HG03066 (cell line): Measurements from ENCODE around the gene DOK7.

ENCODE experiments used
- ATAC-seq: cut with Tn5 transposase; IDR thresholded peaks from one replicate; pipeline ENCODE4 v1.9.1; 2021; ENCODE audit warnings: low read depth; ENCODE audit not compliant: unreplicated experiment

Gene DOK7

DNA sequence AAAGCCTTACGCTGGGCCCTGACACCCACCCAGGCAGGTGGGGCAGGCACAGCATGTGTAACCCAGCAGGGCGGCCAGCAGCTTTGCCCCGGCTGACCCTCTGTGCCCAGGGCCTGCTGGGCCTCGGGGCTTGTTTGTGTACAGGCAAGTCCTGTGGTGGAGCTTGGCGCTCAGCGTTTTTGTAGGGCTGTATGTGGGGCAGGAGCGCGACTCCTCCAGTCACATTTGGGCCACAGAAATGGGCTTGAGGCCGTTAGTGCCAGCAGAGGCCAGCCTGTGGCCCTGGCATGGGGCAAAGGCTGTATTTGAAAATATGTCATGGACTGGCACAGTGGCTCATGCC, 36.0 kb upstream of the DOK7 start:
- ATAC-seq = no peak

DNA sequence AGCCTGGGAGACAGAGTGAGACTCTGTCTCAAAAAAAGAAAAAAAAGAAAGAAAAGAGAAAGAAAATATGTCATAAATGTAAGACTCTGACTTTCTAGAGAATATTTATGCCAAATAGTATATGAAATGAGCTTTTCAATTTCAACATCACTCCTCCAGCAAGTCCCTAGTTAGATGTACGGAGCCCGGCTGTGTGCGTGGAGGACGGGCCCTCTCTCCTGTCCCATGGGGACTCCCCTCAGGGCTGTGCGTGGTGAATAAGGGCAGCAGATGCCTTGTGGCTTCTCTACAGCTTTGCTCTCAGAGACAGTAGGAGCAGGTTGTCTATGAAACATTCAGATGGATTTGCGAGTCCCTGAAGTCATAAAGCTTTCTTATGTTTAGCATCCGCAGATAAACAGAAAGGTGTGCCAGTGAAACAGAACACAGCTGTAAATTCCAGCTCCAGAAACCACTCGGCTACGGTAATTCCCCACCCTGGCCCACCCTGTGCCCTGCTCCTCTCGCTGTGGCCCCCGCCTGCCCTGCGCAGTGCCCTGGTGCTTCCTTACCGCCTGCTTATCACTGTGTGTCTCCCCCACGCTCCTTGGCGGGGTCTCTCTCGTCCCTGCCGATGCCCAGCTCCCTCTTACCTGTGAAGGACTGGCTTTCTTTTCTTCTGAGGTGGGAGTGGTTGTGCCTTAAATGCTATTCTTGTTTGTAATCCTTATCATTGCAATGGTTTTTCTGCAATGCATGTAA, 35.2 kb upstream of the DOK7 start:
- no peak for ATAC-seq

- no peak for ATAC-seq
These were observed 33.5 kb upstream of the DOK7 start for GRCh38 chr4:3429651-3430050.

GRCh38 chr4:3430524-3430923, 32.6 kb upstream of the DOK7 start:
- ATAC-seq = no peak

GRCh38 chr4:3431446-3431993, 31.6 kb upstream of the DOK7 start:
- no peak for ATAC-seq

- ATAC-seq = no peak
These were observed 30.7 kb upstream of the DOK7 start for GRCh38 chr4:3432381-3432790.

DNA sequence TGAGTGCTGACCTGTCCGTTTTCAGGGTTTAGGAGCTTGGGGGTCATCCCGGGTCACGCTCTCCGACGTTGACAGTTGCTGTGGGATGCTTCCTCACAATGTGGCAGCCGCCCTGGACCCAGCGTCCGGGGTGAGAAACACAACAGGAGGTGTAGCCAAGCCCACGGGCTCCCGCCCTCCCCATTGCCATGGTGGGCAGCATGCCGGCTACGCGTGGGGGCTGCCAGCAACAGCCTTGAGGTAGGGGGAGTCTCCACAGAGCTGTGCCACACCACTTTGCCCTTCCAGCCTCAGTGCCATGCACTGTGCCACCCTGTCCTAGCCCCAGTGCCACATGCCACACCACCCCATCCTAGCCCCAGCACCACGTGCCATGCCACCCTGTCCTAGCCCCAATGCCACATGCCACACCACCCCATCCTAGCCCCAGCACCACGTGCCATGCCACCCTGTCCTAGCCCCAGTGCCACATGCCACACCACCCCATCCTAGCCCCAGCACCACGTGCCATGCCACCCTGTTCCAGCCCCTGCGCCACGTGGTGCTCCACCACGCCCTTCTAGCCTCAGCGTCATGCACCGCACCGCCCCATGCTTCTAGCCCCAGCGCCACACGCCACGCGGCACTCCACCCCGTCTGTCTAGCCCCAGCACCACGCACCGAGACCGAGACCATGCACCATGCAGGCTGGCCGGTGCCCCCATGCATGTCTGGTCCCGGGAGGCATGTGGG, 29.8 kb upstream of the DOK7 start:
- ATAC-seq = no peak

DNA sequence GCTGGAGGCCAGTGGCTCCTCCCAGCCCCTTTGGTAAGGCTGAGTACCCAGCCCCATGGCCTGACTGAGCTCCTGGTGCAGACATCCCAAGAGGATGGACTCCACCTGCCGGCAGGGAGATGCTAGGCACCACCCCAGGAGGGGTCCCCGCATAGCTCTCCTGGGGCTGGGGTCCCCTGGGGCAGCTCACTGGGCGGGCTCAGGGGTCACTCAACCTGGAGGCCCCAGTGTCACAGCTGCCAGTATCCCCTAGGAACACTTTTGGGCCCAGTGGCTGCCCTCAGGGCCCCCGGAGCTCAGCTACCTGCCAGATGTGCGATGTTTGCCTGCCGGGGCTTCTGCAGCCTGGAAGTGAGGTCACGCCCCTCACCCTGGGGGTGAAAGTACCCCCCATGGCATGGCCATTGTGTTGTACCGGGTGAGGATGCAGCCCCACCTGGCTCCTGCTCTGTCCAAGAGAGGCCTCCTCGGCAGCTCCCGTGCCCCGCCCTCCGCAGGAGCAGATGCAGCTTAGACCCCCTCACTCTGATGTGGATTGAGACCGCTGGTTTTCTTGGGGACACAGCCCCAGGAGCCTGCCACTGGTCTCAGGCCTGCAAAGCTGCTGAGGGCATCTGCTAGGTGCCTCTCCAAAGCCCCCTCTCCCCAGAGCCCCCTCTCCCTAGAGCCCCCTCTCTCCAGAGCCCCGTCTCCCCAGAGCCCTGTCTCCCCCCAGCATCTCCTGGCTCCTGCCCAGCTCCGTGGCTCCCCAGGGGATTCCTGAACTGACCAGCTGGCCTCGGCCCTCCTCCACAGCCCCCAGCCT, 28.0 kb upstream of the DOK7 start:
- ATAC-seq = no peak

- no peak for ATAC-seq
These were observed 27.5 kb upstream of the DOK7 start for GRCh38 chr4:3435686-3435956.

DNA sequence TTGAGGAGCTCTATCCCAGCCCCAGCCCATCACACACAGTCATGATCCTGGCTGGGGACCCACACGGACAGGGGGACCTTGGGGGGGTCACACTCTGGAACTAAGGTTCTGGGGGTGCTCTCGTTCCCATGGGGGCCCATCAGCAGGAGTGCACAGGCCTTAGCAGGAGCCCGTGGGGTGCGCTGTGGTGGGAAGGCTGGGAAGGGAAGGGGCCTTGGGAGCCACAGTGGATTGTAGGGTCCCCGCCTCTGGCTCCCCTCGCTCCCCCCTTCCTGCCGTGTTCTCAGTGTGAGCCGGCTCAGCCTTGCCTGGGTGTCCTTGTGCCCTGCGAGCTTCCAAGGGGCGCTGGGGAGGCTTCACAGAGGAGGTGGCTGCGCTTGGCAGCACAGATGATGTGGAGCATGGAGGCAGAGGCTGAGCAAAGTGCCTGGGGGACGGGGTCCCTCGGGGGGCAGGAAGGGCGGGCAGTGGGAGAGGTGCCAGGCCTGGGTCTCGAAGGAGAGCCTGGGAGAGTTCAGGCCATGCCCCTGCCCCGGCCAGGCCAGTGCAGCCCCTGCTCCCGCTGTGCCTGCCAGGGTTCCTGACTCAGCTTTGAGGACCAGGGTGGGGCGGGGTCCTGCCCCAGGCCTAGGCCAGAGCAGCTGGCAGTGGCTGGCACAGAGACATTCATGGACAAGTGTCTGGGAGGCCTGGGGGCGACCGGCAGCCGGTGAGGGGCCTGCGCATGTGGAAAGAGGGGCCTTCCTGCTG, 26.9 kb upstream of the DOK7 start:
- no peak for ATAC-seq

DNA sequence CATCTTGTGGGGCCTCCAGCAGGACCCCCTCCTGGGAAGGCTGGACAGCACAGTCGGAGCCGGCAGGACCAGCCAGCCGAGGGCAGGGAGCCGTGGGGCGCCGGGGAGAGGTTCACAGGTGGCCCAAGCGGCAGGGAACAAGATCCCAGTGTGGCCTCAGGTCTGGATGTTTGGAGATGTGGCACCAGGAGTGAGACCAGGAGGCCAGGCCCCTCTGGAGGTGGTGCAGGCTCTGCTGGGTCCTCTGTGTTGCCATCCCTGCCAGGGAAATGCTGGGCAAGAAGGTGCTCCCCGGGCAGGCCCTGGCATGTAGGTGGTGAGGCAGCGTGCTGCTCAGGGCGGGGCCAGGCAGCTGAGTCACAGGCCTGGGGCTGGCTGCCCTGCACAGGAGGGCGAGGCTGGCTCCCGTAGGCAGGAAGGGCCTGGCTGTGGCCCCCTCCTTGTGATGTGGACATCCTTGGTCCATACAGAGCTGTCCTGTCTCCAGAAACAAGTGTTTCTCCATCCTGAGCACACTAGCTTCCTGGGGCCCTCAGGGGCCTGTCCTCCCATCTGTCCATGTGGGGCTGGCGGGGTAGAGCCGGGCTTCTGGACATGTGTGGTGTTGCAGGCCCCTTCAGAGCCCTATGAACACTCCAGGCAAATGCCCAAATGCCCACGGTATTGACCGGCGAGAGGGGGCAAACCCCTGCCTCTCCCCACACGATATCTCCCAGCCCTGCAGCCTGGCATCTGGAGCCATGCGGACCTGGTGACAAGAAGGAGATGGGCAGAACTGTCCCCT, 26.1 kb upstream of the DOK7 start:
- ATAC-seq = no peak

- no peak for ATAC-seq
These were observed 25.5 kb upstream of the DOK7 start for GRCh38 chr4:3437582-3437936.

GRCh38 chr4:3437998-3438846, 24.9 kb upstream of the DOK7 start:
- no peak for ATAC-seq

GRCh38 chr4:3438847-3439180, 24.3 kb upstream of the DOK7 start:
- no peak for ATAC-seq

- no peak for ATAC-seq
These were observed 23.7 kb upstream of the DOK7 start for GRCh38 chr4:3439391-3439790.

GRCh38 chr4:3440011-3440410, 23.1 kb upstream of the DOK7 start:
- no peak for ATAC-seq

DNA sequence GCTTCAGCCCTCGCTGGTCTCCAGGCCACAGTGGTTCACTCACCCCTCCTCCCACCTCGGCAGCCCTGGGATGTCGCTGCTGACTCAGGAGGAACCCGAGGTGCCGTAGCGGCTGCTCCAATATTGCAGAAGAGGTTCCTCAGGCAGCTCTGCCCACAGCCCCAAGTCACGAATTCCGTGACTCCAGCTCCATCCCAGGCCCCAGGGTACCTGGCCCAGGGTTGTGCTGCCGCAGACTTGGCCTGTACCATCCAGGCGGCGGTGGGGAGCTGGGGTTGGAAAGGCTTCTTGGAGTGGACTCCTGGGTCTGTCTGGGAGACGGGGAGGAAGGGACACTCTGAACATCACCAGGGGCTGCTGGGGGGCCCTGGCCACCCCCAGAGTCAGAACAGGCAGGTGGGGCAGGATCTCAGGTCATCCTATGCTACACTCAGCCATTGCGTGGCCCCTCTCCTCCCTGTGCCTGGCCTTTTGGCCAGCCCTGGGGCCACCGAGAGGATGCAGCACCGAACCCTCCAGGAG, 22.1 kb upstream of the DOK7 start:
- ATAC-seq = no peak

DNA sequence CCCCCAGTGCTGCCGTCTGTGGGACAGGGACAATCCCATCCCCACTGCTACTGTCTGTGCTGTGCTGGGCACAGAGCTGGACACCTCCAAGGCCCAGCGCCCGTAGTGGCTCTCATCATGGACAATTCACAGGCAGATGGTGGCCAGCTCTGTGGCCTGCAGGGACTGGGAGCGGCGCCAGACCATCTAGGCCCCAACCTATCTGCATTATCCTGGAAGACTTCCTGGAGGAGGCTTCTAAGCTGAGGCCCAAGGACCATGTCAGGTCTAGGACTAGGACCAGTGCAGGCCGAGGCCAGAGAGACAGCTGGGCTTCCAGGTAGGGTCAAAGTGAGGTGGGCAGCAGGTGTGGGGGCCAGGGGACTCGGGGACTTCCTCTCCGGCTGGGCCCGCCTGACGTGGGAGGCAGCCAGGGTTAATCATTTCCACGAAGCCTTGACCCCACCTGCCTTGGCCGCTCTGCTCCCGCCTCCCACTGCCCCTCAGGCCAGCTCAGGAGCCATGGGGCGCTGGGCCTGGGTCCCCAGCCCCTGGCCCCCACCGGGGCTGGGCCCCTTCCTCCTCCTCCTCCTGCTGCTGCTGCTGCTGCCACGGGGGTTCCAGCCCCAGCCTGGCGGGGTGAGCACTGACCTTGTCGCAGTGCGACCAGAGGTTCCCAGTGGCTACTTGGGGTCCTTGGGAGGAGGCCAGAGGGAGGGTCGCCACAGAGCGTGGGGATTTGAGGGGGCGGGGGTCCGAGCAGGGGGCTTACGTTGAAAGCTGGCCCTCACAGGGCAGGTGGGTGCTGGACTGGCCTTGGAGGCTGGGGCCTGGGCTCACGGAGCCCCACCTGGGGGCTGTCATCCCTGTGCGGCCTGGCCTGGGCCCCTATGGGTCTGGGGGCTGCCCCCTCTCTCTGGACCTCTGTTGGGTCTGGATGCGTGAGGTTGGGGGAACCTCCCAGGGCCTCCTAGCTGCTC, 21.3 kb upstream of the DOK7 start, which contains the start of gene HGFAC:
Gene HGFAC (plus strand): TSS at position 468 of the 959 bp plus-strand sequence. CDS start 34 bp downstream, at position 502.
- ATAC-seq = no peak
